Osteocyte (in vitro differentiated cells): ENCODE results near the gene S1PR4. TPM values are rescaled to one million over a fixed set of nuclear protein-coding genes. Genes with fewer than 3 reads are reported as not detected.

ENCODE experiments used
- DNase-seq: peaks from one replicate; pipeline ENCODE4 v3.0.0; 2021; ENCODE audit warnings: mixed read lengths; ENCODE audit not compliant: unreplicated experiment; ENCODE audit errors: extremely low spot score
- H3K27ac Mint-ChIP-seq: one replicate; pipeline ENCODE4 v1.8.0; 2021; ENCODE audit warnings: mild to moderate bottlenecking, mixed read lengths; ENCODE audit not compliant: unreplicated experiment
- H3K27me3 Mint-ChIP-seq: one replicate; pipeline ENCODE4 v1.8.0; 2021; ENCODE audit warnings: mixed read lengths; ENCODE audit not compliant: unreplicated experiment
- H3K36me3 Mint-ChIP-seq: one replicate; pipeline ENCODE4 v1.8.0; 2021; ENCODE audit warnings: mixed read lengths; ENCODE audit not compliant: unreplicated experiment
- H3K4me1 Mint-ChIP-seq: one replicate; pipeline ENCODE4 v1.8.0; 2021; ENCODE audit warnings: mixed read lengths; ENCODE audit not compliant: unreplicated experiment
- H3K4me3 Mint-ChIP-seq: one replicate; pipeline ENCODE4 v1.8.0; 2021; ENCODE audit warnings: mild to moderate bottlenecking, moderate library complexity, mixed read lengths; ENCODE audit not compliant: unreplicated experiment
- H3K9me3 Mint-ChIP-seq: one replicate; pipeline ENCODE4 v1.8.0; 2021; ENCODE audit warnings: mixed read lengths; ENCODE audit not compliant: unreplicated experiment
- CTCF ChIP-seq: fragments of 200-600 bp; sonication (generic); IDR thresholded peaks from 2 replicates; pipeline ENCODE4 v1.5.0; 2021; ENCODE audit warnings: antibody characterized with exemption, mild to moderate bottlenecking, moderate library complexity
- total RNA-seq: library from RNA; stranded (reverse); gene quantifications from 2 replicates; pipeline ENCODE4 v1.2.1, GENCODE V29; 2021

S1PR4 gene
- total RNA-seq, 1 donor from 2014 or later = not detected

GRCh38 chr19:3135961-3136683 lies 42.4 kb upstream of the S1PR4 start, which contains the start of gene GNA15:
GNA15 (plus strand) TSS chr19:3136033; CDS start chr19:3136451, 418 bp downstream.
- TF ChIP-seq CTCF = no peak
- DNase-seq = no peak

GRCh38 chr19:3136684-3137055 lies 41.9 kb upstream of the S1PR4 start:
- DNase-seq = no peak
- Mint-ChIP-seq H3K9me3 (peaks cover 7% of the 10 kb centered on the region), H3K27ac (no peak overlapping the region), H3K36me3 (no peaks in the 10 kb centered on the region), H3K27me3 (no peaks in the 10 kb centered on the region), H3K4me3 (no peak overlapping the region), H3K4me1 (peaks cover 18% of the 10 kb centered on the region)
- TF ChIP-seq CTCF = no peak

More at GRCh38 chr19:3135961-3136683, 42.4 kb upstream of the S1PR4 start, which contains the start of gene GNA15:
- no peaks in the 10 kb centered on the region for H3K27me3 Mint-ChIP-seq
- no peaks in the 10 kb centered on the region for H3K36me3 Mint-ChIP-seq
- H3K4me1 Mint-ChIP-seq = peaks cover 18% of the 10 kb centered on the region
- no peak within 1 kb of the TSS for H3K4me3 Mint-ChIP-seq
- peaks cover 7% of the 10 kb centered on the region for H3K9me3 Mint-ChIP-seq
- no peak within 1 kb of the TSS for H3K27ac Mint-ChIP-seq

- TF ChIP-seq CTCF = no peak
- peaks cover 7% of the 10 kb centered on the region for H3K9me3 Mint-ChIP-seq
- H3K4me1 Mint-ChIP-seq = peaks cover 20% of the 10 kb centered on the region
- H3K27ac Mint-ChIP-seq = no peak overlapping the region
- DNase-seq = no peak
- H3K36me3 Mint-ChIP-seq = no peaks in the 10 kb centered on the region
- no peaks in the 10 kb centered on the region for H3K27me3 Mint-ChIP-seq
- no peak overlapping the region for H3K4me3 Mint-ChIP-seq
Measured at GRCh38 chr19:3137119-3137518, 41.5 kb upstream of the S1PR4 start.

GRCh38 chr19:3138268-3138667 lies 40.3 kb upstream of the S1PR4 start:
- Mint-ChIP-seq H3K27ac (no peak overlapping the region), H3K9me3 (peaks cover 7% of the 10 kb centered on the region), H3K27me3 (no peaks in the 10 kb centered on the region), H3K4me3 (no peak overlapping the region), H3K36me3 (no peaks in the 10 kb centered on the region), H3K4me1 (peaks cover 12% of the 10 kb centered on the region)
- no peak for TF ChIP-seq CTCF
- no peak for DNase-seq

GRCh38 chr19:3140667-3141038 lies 37.9 kb upstream of the S1PR4 start:
- TF ChIP-seq CTCF = no peak
- DNase-seq = no peak
- Mint-ChIP-seq H3K4me1 (peaks cover 5% of the 10 kb centered on the region), H3K36me3 (no peaks in the 10 kb centered on the region), H3K9me3 (peaks cover 7% of the 10 kb centered on the region), H3K27me3 (no peaks in the 10 kb centered on the region), H3K27ac (no peak overlapping the region), H3K4me3 (no peak overlapping the region)
